Left lobe of liver (tissue), 2 donors: Measurements from ENCODE around the gene SLC39A6. TPM values are rescaled to one million over a fixed set of nuclear protein-coding genes. Genes with fewer than 3 reads are reported as not detected.
"Not testable (repeated sequence)": the region's sequence is repeated elsewhere in the genome, so short reads cannot be mapped to it uniquely, and the experiment has no call there.

ENCODE experiments used
- ATAC-seq: fragments of 200-7000 bp; cut with Tn5 transposase; one replicate; pipeline ENCODE4 v1.9.1; 2020; ENCODE audit warnings: mild to moderate bottlenecking, moderate library complexity
- DNase-seq: peaks from one replicate; pipeline ENCODE4 v3.0.0-alpha.2; 2020; ENCODE audit warnings: low spot score
- total RNA-seq: library from RNA; stranded (reverse); gene quantifications from one replicate; pipeline ENCODE4 v1.2.1, GENCODE V29; 2021
- donor health status: DM: no; HTN: no; CAD: no; lungs with moderate emphysema.
- donor health status: DM: no; HTN: yes; CAD: no.

The SLC39A6 gene
- total RNA-seq, 1 donor from 2014 or later, result 6.6 TPM

GRCh38 chr18:36101943-36102342 lies 27.2 kb downstream of the SLC39A6 start:
- DNase-seq, result no peak
- ATAC-seq, result no peak

- DNase-seq (no peak), ATAC-seq (no peak)
These were observed 29.8 kb downstream of the SLC39A6 start for GRCh38 chr18:36099311-36099710.

- DNase-seq (no peak), ATAC-seq (no peak)
These were observed 32.2 kb downstream of the SLC39A6 start for GRCh38 chr18:36096955-36097354.

GRCh38 chr18:36095936-36096519 lies 33.1 kb downstream of the SLC39A6 start:
- ATAC-seq (peak; percentile 80), DNase-seq (no peak)

GRCh38 chr18:36094431-36094830 lies 34.7 kb downstream of the SLC39A6 start:
- no peak for ATAC-seq
- DNase-seq, result no peak

- not testable (repeated sequence) for ATAC-seq, DNase-seq
These were observed 37.0 kb downstream of the SLC39A6 start for GRCh38 chr18:36092116-36092515.

GRCh38 chr18:36089001-36089400 lies 40.1 kb downstream of the SLC39A6 start:
- DNase-seq (no peak), ATAC-seq (no peak)

GRCh38 chr18:36088256-36088655 lies 40.9 kb downstream of the SLC39A6 start:
- DNase-seq, result no peak
- ATAC-seq, result no peak

- ATAC-seq (no peak), DNase-seq (no peak)
These were observed 43.0 kb downstream of the SLC39A6 start for GRCh38 chr18:36086186-36086585.

GRCh38 chr18:36085195-36085594 lies 43.9 kb downstream of the SLC39A6 start:
- DNase-seq (no peak), ATAC-seq (no peak)

GRCh38 chr18:36083729-36084128 lies 45.4 kb downstream of the SLC39A6 start:
- no peak for ATAC-seq
- no peak for DNase-seq

GRCh38 chr18:36081118-36081517 lies 48.0 kb downstream of the SLC39A6 start:
- not testable (repeated sequence) for ATAC-seq, DNase-seq

GRCh38 chr18:36078751-36079529 lies 50.2 kb downstream of the SLC39A6 start:
- no peak for DNase-seq

GRCh38 chr18:36077764-36078163 lies 51.4 kb downstream of the SLC39A6 start:
- not testable (repeated sequence) for DNase-seq, ATAC-seq

More at GRCh38 chr18:36078751-36079529, 50.2 kb downstream of the SLC39A6 start:
- no peak for ATAC-seq

- ATAC-seq (no peak), DNase-seq (no peak)
These were observed 53.1 kb downstream of the SLC39A6 start for GRCh38 chr18:36075862-36076587.

- DNase-seq, result no peak
- ATAC-seq, result no peak
These were observed 54.7 kb downstream of the SLC39A6 start for GRCh38 chr18:36074435-36074834.

- no peak for DNase-seq
- ATAC-seq, result no peak
These were observed 55.5 kb downstream of the SLC39A6 start for GRCh38 chr18:36073676-36074075.

GRCh38 chr18:36072406-36072805 lies 56.7 kb downstream of the SLC39A6 start:
- not testable (repeated sequence) for DNase-seq, ATAC-seq

GRCh38 chr18:36067055-36067957 lies 61.8 kb downstream of the SLC39A6 start, which contains the start of gene RPRD1A:
Gene RPRD1A, minus strand, starts transcription at chr18:36067559. Its CDS starts 155 bp downstream, at chr18:36067404.
- peak; percentile 97 for DNase-seq
- ATAC-seq, result peak; percentile 96

- no peak for DNase-seq
- peak; percentile 2 for ATAC-seq
These were observed 62.5 kb downstream of the SLC39A6 start for GRCh38 chr18:36066686-36067054.

- no peak for DNase-seq
- no peak for ATAC-seq
These were observed 63.1 kb downstream of the SLC39A6 start for GRCh38 chr18:36066001-36066400.
